ENCODE measurements around the gene CALHM6.

The CALHM6 gene

GRCh38 chr6:116461331-116461931 is at the start of gene CALHM6:
TSS of gene CALHM6 (plus strand) at chr6:116461375. CDS start at chr6:116461930, 555 bp downstream.
- H3K27ac ChIP-seq, result no peak within 1 kb of the TSS
- no peak within 1 kb of the TSS for H3K4me3 ChIP-seq (IDR thresholded peaks at IDR 0.05; ENCODE audit: insufficient read depth, low read depth, low read length)
- H2AFZ ChIP-seq (ENCODE audit: low read depth), result no peak within 1 kb of the TSS
- H4K20me1 ChIP-seq (ENCODE audit: insufficient read depth), result no peaks in the 10 kb centered on the region
- no peaks in the 10 kb centered on the region for H3K36me3 ChIP-seq (ENCODE audit: insufficient read depth)
- H3K4me1 ChIP-seq (ENCODE audit: low read depth, poor library complexity, severe bottlenecking), result no peaks in the 10 kb centered on the region
- H3K9ac ChIP-seq, result no peak within 1 kb of the TSS
- no peak for TF ChIP-seq CTCF (conservative IDR thresholded peaks at IDR 0.05; ENCODE audit: low read depth, low read length)
- H3K79me2 ChIP-seq (ENCODE audit: insufficient read depth, low read depth), result no peaks in the 10 kb centered on the region
- no peak within 1 kb of the TSS for H3K4me2 ChIP-seq
- no peaks in the 10 kb centered on the region for H3K27me3 ChIP-seq (ENCODE audit: insufficient read depth, low read depth)

- Histone ChIP-seq H3K27ac (no peak overlapping the region), H3K4me3 (IDR thresholded peaks at IDR 0.05; ENCODE audit: insufficient read depth, low read depth, low read length) (no peak overlapping the region), H3K4me2 (no peak overlapping the region), H3K36me3 (ENCODE audit: insufficient read depth) (no peaks in the 10 kb centered on the region), H4K20me1 (ENCODE audit: insufficient read depth) (no peaks in the 10 kb centered on the region), H3K4me1 (ENCODE audit: low read depth, poor library complexity, severe bottlenecking) (no peaks in the 10 kb centered on the region), H3K27me3 (ENCODE audit: insufficient read depth, low read depth) (no peaks in the 10 kb centered on the region), H3K79me2 (ENCODE audit: insufficient read depth, low read depth) (no peaks in the 10 kb centered on the region), H3K9ac (no peak overlapping the region), H2AFZ (ENCODE audit: low read depth) (no peak overlapping the region)
- TF ChIP-seq CTCF (conservative IDR thresholded peaks at IDR 0.05; ENCODE audit: low read depth, low read length), result no peak
These were observed 48.9 kb upstream of the CALHM6 start for GRCh38 chr6:116412270-116412669.

- Histone ChIP-seq H3K79me2 (ENCODE audit: insufficient read depth, low read depth) (no peaks in the 10 kb centered on the region), H4K20me1 (ENCODE audit: insufficient read depth) (no peaks in the 10 kb centered on the region), H3K4me2 (no peak overlapping the region), H3K27me3 (ENCODE audit: insufficient read depth, low read depth) (no peaks in the 10 kb centered on the region), H3K36me3 (ENCODE audit: insufficient read depth) (no peaks in the 10 kb centered on the region), H3K4me1 (ENCODE audit: low read depth, poor library complexity, severe bottlenecking) (no peaks in the 10 kb centered on the region), H3K27ac (no peak overlapping the region), H2AFZ (ENCODE audit: low read depth) (no peak overlapping the region), H3K4me3 (IDR thresholded peaks at IDR 0.05; ENCODE audit: insufficient read depth, low read depth, low read length) (no peak overlapping the region), H3K9ac (no peak overlapping the region)
- no peak for TF ChIP-seq CTCF (conservative IDR thresholded peaks at IDR 0.05; ENCODE audit: low read depth, low read length)
These were observed 47.8 kb upstream of the CALHM6 start for GRCh38 chr6:116413357-116413756.

- no peak for TF ChIP-seq CTCF (conservative IDR thresholded peaks at IDR 0.05; ENCODE audit: low read depth, low read length)
- Histone ChIP-seq H3K79me2 (ENCODE audit: insufficient read depth, low read depth) (no peaks in the 10 kb centered on the region), H4K20me1 (ENCODE audit: insufficient read depth) (no peaks in the 10 kb centered on the region), H3K4me2 (no peak overlapping the region), H3K4me3 (IDR thresholded peaks at IDR 0.05; ENCODE audit: insufficient read depth, low read depth, low read length) (no peak overlapping the region), H3K4me1 (ENCODE audit: low read depth, poor library complexity, severe bottlenecking) (no peaks in the 10 kb centered on the region), H2AFZ (ENCODE audit: low read depth) (no peak overlapping the region), H3K27ac (no peak overlapping the region), H3K36me3 (ENCODE audit: insufficient read depth) (no peaks in the 10 kb centered on the region), H3K9ac (no peak overlapping the region), H3K27me3 (ENCODE audit: insufficient read depth, low read depth) (no peaks in the 10 kb centered on the region)
These were observed 43.5 kb upstream of the CALHM6 start for GRCh38 chr6:116417661-116418060.

Measured in KMS-11 (cell line).